HEK293 (cell line): Measurements from ENCODE around the gene MAEA.

Source experiments
- CTCF ChIA-PET: fragments of 350-600 bp; formaldehyde crosslinking; extraction: SDS; loops from one replicate; lab custom pipeline; 2021; ENCODE audit warnings: antibody characterized with exemption; lab: Yijun Ruan, JAX
- POLR2A ChIA-PET: fragments of 300-600 bp; formaldehyde crosslinking; extraction: SDS; loops from one replicate; lab custom pipeline; 2020; ENCODE audit warnings: antibody characterized with exemption, inconsistent platforms; lab: Yijun Ruan, JAX
- H3K27ac ChIP-seq: fragments of 200-500 bp; sonication (Bioruptor generic); 2 replicates; pipeline ENCODE4 v1.5.1; 2014; ENCODE audit warnings: low read depth, low read length, control low read depth, inconsistent platforms; ENCODE audit errors: extremely low read depth
- H3K36me3 ChIP-seq, 2 experiments: fragments of 200-500 bp in 1 of 2; sonication (Bioruptor generic) in 1 of 2; 1 replicate in 1 of 2; 2 replicates in 1 of 2; pipeline ENCODE4 v1.5.1; 2014 to 2017; ENCODE audit warnings: inconsistent platforms in 2 of 2, low read length in 2 of 2; ENCODE audit not compliant: control insufficient read depth in 2 of 2, insufficient read depth in 1 of 2
- H3K4me1 ChIP-seq: fragments of 200-500 bp; sonication (Bioruptor generic); 2 replicates; pipeline ENCODE4 v1.5.1; 2014; ENCODE audit warnings: mild to moderate bottlenecking, low read length, inconsistent platforms; ENCODE audit not compliant: control insufficient read depth, insufficient read depth
- H3K4me3 ChIP-seq: 2 replicates; pipeline ENCODE4 v1.5.1; 2011; ENCODE audit warnings: low read depth, mild to moderate bottlenecking, control low read depth, low read length, moderate library complexity
- H3K9me3 ChIP-seq: fragments of 200-500 bp; sonication (Bioruptor generic); 2 replicates; pipeline ENCODE4 v1.5.1; 2014; ENCODE audit warnings: low read depth, low read length, inconsistent platforms; ENCODE audit not compliant: control insufficient read depth, insufficient read depth
- BCL11A ChIP-seq: fragments of 450-650 bp; formaldehyde crosslinking; IDR thresholded peaks from 2 replicates; pipeline ENCODE4 v1.5.1; 2016; ENCODE audit warnings: low read depth, missing biosample characterization, missing genetic modification characterization
- GLIS1 ChIP-seq: fragments of 450-650 bp; formaldehyde crosslinking; IDR thresholded peaks from 2 replicates; pipeline ENCODE4 v1.5.1; 2016; ENCODE audit warnings: missing biosample characterization, missing genetic modification characterization
- MYNN ChIP-seq: fragments of 450-650 bp; formaldehyde crosslinking; IDR thresholded peaks from 2 replicates; pipeline ENCODE4 v1.5.1; 2016; ENCODE audit warnings: missing biosample characterization, missing genetic modification characterization, borderline replicate concordance
- OVOL3 ChIP-seq: fragments of 450-650 bp; formaldehyde crosslinking; IDR thresholded peaks from 2 replicates; pipeline ENCODE4 v1.5.1; 2016; ENCODE audit warnings: missing biosample characterization, missing genetic modification characterization
- PRDM1 ChIP-seq: fragments of 450-650 bp; formaldehyde crosslinking; IDR thresholded peaks from 2 replicates; pipeline ENCODE4; 2016; ENCODE audit warnings: missing biosample characterization, missing genetic modification characterization
- REPIN1 ChIP-seq: fragments of 450-650 bp; formaldehyde crosslinking; IDR thresholded peaks from 2 replicates; pipeline ENCODE4 v1.5.1; 2017; ENCODE audit warnings: missing biosample characterization, missing genetic modification characterization, low read depth
- ZBTB7A ChIP-seq: fragments of 450-650 bp; formaldehyde crosslinking; IDR thresholded peaks from 2 replicates; pipeline ENCODE4 v1.5.1; 2016; ENCODE audit warnings: low read depth, missing biosample characterization, missing genetic modification characterization
- ZBTB8A ChIP-seq: fragments of 450-650 bp; formaldehyde crosslinking; IDR thresholded peaks from 2 replicates; pipeline ENCODE4 v1.5.1; 2016; ENCODE audit warnings: missing biosample characterization, missing genetic modification characterization
- ZEB2 ChIP-seq: fragments of 450-650 bp; formaldehyde crosslinking; IDR thresholded peaks from 2 replicates; pipeline ENCODE4 v1.5.1; 2016; ENCODE audit warnings: missing biosample characterization, missing genetic modification characterization
- ZFP41 ChIP-seq: fragments of 450-650 bp; formaldehyde crosslinking; IDR thresholded peaks from 2 replicates; pipeline ENCODE4 v1.5.1; 2016; ENCODE audit warnings: missing biosample characterization, missing genetic modification characterization, borderline replicate concordance
- ZNF16 ChIP-seq: fragments of 450-650 bp; formaldehyde crosslinking; IDR thresholded peaks from 2 replicates; pipeline ENCODE4 v1.5.1; 2016; ENCODE audit warnings: low read depth, missing biosample characterization, missing genetic modification characterization
- ZNF184 ChIP-seq: fragments of 450-650 bp; IDR thresholded peaks from 2 replicates; pipeline ENCODE4 v1.5.1; 2018; ENCODE audit warnings: missing biosample characterization, mild to moderate bottlenecking, missing genetic modification characterization
- ZNF239 ChIP-seq: fragments of 450-650 bp; formaldehyde crosslinking; IDR thresholded peaks from 2 replicates; pipeline ENCODE4 v1.5.1; 2016; ENCODE audit warnings: missing biosample characterization, missing genetic modification characterization
- ZNF404 ChIP-seq: fragments of 450-650 bp; formaldehyde crosslinking; IDR thresholded peaks from 2 replicates; pipeline ENCODE4 v1.5.1; 2017; ENCODE audit warnings: missing biosample characterization, missing genetic modification characterization
- ZNF514 ChIP-seq: fragments of 450-650 bp; formaldehyde crosslinking; IDR thresholded peaks from 2 replicates; pipeline ENCODE4 v1.5.1; 2016; ENCODE audit warnings: missing biosample characterization, missing genetic modification characterization
- ZNF623 ChIP-seq: fragments of 450-650 bp; formaldehyde crosslinking; IDR thresholded peaks from 2 replicates; pipeline ENCODE4 v1.5.1; 2016; ENCODE audit warnings: missing biosample characterization, missing genetic modification characterization
- ZNF707 ChIP-seq: fragments of 450-650 bp; formaldehyde crosslinking; IDR thresholded peaks from 2 replicates; pipeline ENCODE4 v1.5.1; 2016; ENCODE audit warnings: missing biosample characterization, missing genetic modification characterization
- ZNF747 ChIP-seq: fragments of 450-650 bp; formaldehyde crosslinking; IDR thresholded peaks from 2 replicates; pipeline ENCODE4 v1.5.1; 2016; ENCODE audit warnings: missing biosample characterization, missing genetic modification characterization
- ZNF76 ChIP-seq: fragments of 450-650 bp; formaldehyde crosslinking; IDR thresholded peaks from 2 replicates; pipeline ENCODE4; 2016; ENCODE audit warnings: low read depth, missing biosample characterization, missing genetic modification characterization, borderline replicate concordance
- ZNF776 ChIP-seq: fragments of 450-650 bp; formaldehyde crosslinking; IDR thresholded peaks from 2 replicates; pipeline ENCODE4 v1.5.0; 2017; ENCODE audit warnings: missing biosample characterization, missing genetic modification characterization, borderline replicate concordance
- ZXDB ChIP-seq: fragments of 450-650 bp; formaldehyde crosslinking; IDR thresholded peaks from 2 replicates; pipeline ENCODE4 v1.5.1; 2016; ENCODE audit warnings: missing biosample characterization, missing genetic modification characterization

The MAEA gene

GRCh38 chr4:1307951-1308735 lies 18.5 kb downstream of the MAEA start:
- Histone ChIP-seq H3K9me3 (no peaks in the 10 kb centered on the region), H3K4me3 (no peak overlapping the region), H3K36me3 (peaks cover under 1 to 26% of the 10 kb centered on the region in 2 experiments; a peak in 2 of 3 replicates), H3K4me1 (no peaks in the 10 kb centered on the region), H3K27ac (no peak overlapping the region)
- POLR2A ChIA-PET: no interaction called here
- no peak for TF ChIP-seq ZNF514
- TF ChIP-seq ZBTB8A (tag by site-specific recombination): no peak
- no peak for TF ChIP-seq ZNF239 (tag by site-specific recombination)
- no peak for TF ChIP-seq ZBTB7A (tag by site-specific recombination)
- TF ChIP-seq ZNF184 (tag by site-specific recombination): no peak
- TF ChIP-seq ZXDB (tag by site-specific recombination): no peak
- TF ChIP-seq ZNF404: no peak
- no peak for TF ChIP-seq GLIS1 (tag by site-specific recombination)
- TF ChIP-seq REPIN1 (tag by site-specific recombination): no peak
- TF ChIP-seq ZNF623: no peak
- no peak for TF ChIP-seq ZNF16 (tag by site-specific recombination)
- TF ChIP-seq ZNF76: no peak
- no peak for TF ChIP-seq BCL11A
- TF ChIP-seq OVOL3: no peak
- TF ChIP-seq, all 188 proteins: peak for 0
- CTCF ChIA-PET: interaction anchor here (0.8 kb wide), 1 partner anchor 37 kb away, joined by 4 read pairs; no protein-coding TSS in a partner anchor

- Histone ChIP-seq H3K36me3 (peaks cover 5 to 35% of the 10 kb centered on the region in 2 experiments; a peak in 2 of 3 replicates), H3K4me3 (no peak overlapping the region), H3K4me1 (no peaks in the 10 kb centered on the region), H3K27ac (no peak overlapping the region), H3K9me3 (no peaks in the 10 kb centered on the region)
- CTCF ChIA-PET: interaction anchor here (0.7 kb wide), 1 partner anchor 15 kb away, joined by 3 read pairs; no protein-coding TSS in a partner anchor
- POLR2A ChIA-PET: interaction anchor here (1.5 kb wide), 1 partner anchor 20 kb away, joined by 4 read pairs; the partner anchor contains the start of gene MAEA
- no peak for TF ChIP-seq ZNF776 (tag by site-specific recombination)
- TF ChIP-seq ZFP41 (tag by site-specific recombination): no peak
- no peak for TF ChIP-seq PRDM1
Observed at GRCh38 chr4:1309261-1310010, 19.7 kb downstream of the MAEA start.

GRCh38 chr4:1310031-1310795 lies 20.5 kb downstream of the MAEA start:
- H3K36me3 ChIP-seq: peaks cover 5 to 40% of the 10 kb centered on the region in 2 experiments; a peak in 2 of 3 replicates
- no peak for TF ChIP-seq ZNF747 (tag by site-specific recombination)
- TF ChIP-seq ZEB2 (tag by site-specific recombination): no peak
- TF ChIP-seq MYNN: no peak
- TF ChIP-seq ZNF707: no peak
- TF ChIP-seq, all 188 proteins: peak for 0
- H3K27ac ChIP-seq: no peak overlapping the region
- ChIA-PET CTCF (interaction anchor here (0.7 kb wide), 1 partner anchor 16 kb away, joined by 3 read pairs; no protein-coding TSS in a partner anchor), POLR2A (interaction anchor here (1.5 kb wide), 1 partner anchor 21 kb away, joined by 4 read pairs; the partner anchor contains the start of gene MAEA)
- H3K4me1 ChIP-seq: no peaks in the 10 kb centered on the region
- H3K9me3 ChIP-seq: no peaks in the 10 kb centered on the region
- no peak overlapping the region for H3K4me3 ChIP-seq
